Measurements from ENCODE around the gene KCNG2. TPM values are rescaled to one million over a fixed set of nuclear protein-coding genes. Genes with fewer than 3 reads are reported as not detected.

The KCNG2 gene
- total and polyA plus RNA-seq, 2 of the 8 experiments (the other 6 are each of a cell fraction or from before 2014, with no cell fraction given), result 0.19 to 0.74 TPM

DNA sequence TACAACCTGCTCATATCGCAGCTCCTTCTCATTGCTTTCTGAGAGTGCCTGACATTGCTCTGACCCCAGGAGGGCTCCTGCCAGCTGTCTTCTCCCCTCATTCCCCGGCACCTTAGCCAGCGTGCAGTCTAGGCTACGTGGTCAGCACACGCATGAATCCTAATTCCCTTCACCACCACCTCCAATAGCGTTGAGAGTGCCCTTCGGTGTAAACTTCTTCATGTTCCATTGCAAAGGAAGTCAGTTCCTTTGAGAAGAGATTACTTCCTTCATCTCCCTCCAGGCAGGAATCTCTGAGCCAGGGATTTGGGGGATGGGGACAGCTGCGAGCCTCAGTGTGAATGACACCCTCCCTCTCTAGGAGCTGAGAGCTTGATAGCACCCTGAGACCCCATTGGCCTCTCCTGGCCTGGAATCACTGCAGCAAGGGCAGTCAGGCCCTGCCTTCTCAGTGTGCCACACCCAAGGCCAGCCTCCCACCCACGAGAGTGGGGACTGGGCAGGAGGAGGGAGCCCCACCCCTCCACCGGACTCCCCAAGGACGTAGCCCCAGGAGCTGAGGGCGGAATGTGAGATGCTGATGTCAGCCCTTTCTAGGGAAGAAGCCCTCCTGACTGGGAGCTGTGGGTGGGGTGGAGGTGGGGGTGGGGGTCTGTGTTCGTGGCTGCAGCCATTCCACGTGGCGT is 100.3 kb downstream of the KCNG2 start:
- H2AFZ ChIP-seq (ENCODE audit: low read length), result no peak overlapping the region
- no peak overlapping the region for H2BK12ac ChIP-seq (ENCODE audit: low read depth, low read length)
- no peak overlapping the region for H3K14ac ChIP-seq (ENCODE audit: insufficient read length)
- H3K79me1 ChIP-seq (ENCODE audit: low read depth, low read length), result no peaks in the 10 kb centered on the region
- H2BK20ac ChIP-seq (ENCODE audit: low read length), result no peak overlapping the region
- H3K18ac ChIP-seq (ENCODE audit: extremely low read depth, low read length), result no peak overlapping the region
- H4K5ac ChIP-seq (ENCODE audit: insufficient read length, low read depth, low read length), result no peak overlapping the region
- H4K91ac ChIP-seq (replicated peaks; ENCODE audit: insufficient read length, low read length), result no peak overlapping the region
- H3K4me3 ChIP-seq (ENCODE audit: extremely low read depth in 1 of 4, insufficient read depth in 2 of 4, low read depth in 3 of 4, low read length in 4 of 4), result no peak overlapping the region
- H4K20me1 ChIP-seq (replicated peaks in 1 of 2; ENCODE audit: control insufficient read depth in 1 of 2, insufficient read depth in 2 of 2, low read length in 2 of 2), result no peaks in the 10 kb centered on the region
- ChIA-PET CTCF (ENCODE audit: partially characterized antibody) (no interaction called here), POLR2A (ENCODE audit: partially characterized antibody) (interaction anchor here (0.6 kb wide), 1 partner anchor 16 kb away, joined by 3 read pairs; no protein-coding TSS in a partner anchor)
- no peak overlapping the region for H4K8ac ChIP-seq (ENCODE audit: extremely low read depth, insufficient read depth, low read length)
- WGBS, 2 experiments (ENCODE audit: extremely low coverage in 1 of 2, insufficient coverage in 1 of 2, insufficient read length in 1 of 2, insufficient replicate concordance in 2 of 2, low coverage in 1 of 2, low lambda C conversion rate in 2 of 2, missing lambda C conversion rate in 1 of 2), result 95% methylated on average over 14 of the region's 15 CpGs; no CpG with 5 or more reads in 1 of the 2 experiments
- H3K4me1 ChIP-seq (replicated peaks in 1 of 4; ENCODE audit: control insufficient read depth in 3 of 4, insufficient read depth in 4 of 4, low read length in 3 of 4), result no peaks in the 10 kb centered on the region
- peaks cover 0 to 16% (median 0%) of the 10 kb centered on the region in 4 experiments; a peak in 3 of 8 replicates for H3K36me3 ChIP-seq (ENCODE audit: control insufficient read depth in 2 of 4, insufficient read depth in 4 of 4, low read length in 3 of 4)
- peaks cover 52 to 70% of the 10 kb centered on the region in 2 experiments for H3K9me3 ChIP-seq (ENCODE audit: insufficient read depth in 2 of 2, low read depth in 1 of 2, low read length in 1 of 2)
- no peak overlapping the region for H3K23ac ChIP-seq (ENCODE audit: insufficient read length)
- peaks cover 0 to 2% (median 0%) of the 10 kb centered on the region in 4 experiments; a peak in 1 of 7 replicates for H3K27me3 ChIP-seq (replicated peaks in 1 of 4; ENCODE audit: control insufficient read depth in 3 of 4, extremely low read depth in 1 of 4, insufficient read depth in 3 of 4, low read length in 3 of 4)
- H2AK5ac ChIP-seq (ENCODE audit: low read depth, low read length), result no peak overlapping the region
- H2BK5ac ChIP-seq (ENCODE audit: low read depth, low read length), result no peak overlapping the region
- H3K4me2 ChIP-seq (ENCODE audit: insufficient read depth in 1 of 2, low read depth in 2 of 2, low read length in 2 of 2), result no peak overlapping the region
- H3K56ac ChIP-seq (replicated peaks; ENCODE audit: insufficient read length, low read depth, low read length), result no peak overlapping the region
- H2BK15ac ChIP-seq (ENCODE audit: low read length), result no peak overlapping the region
- FAIRE-seq (no peak), DNase-seq (ENCODE audit: low read depth in 1 of 2, low spot score in 2 of 2) (no peak)
- no peak overlapping the region for H2BK120ac ChIP-seq (replicated peaks; ENCODE audit: low read depth, low read length)
- no peak overlapping the region for H3K27ac ChIP-seq (ENCODE audit: low read depth, low read length)
- no peaks in the 10 kb centered on the region for H3K79me2 ChIP-seq (ENCODE audit: control insufficient read depth in 1 of 2, insufficient read depth in 2 of 2, low read length in 2 of 2)
- H3K4ac ChIP-seq (replicated peaks; ENCODE audit: insufficient read length, low read depth, low read length), result no peak overlapping the region
- no peaks in the 10 kb centered on the region for H3K23me2 ChIP-seq (ENCODE audit: low read depth, low read length)
- no peak overlapping the region for H3K9ac ChIP-seq (replicated peaks in 1 of 4; ENCODE audit: extremely low read depth in 1 of 4, low read depth in 3 of 4, low read length in 3 of 4)
- no peak for TF ChIP-seq GTF2F1 (IDR thresholded peaks at IDR 0.05; ENCODE audit: borderline replicate concordance, low read depth, low read length)
- TF ChIP-seq E2F6 (IDR thresholded peaks at IDR 0.05), result no peak

Data from H1 (cell line).